GM21723 (cell line): ENCODE measurements around the gene SLC32A1.

Source experiments
- ATAC-seq: cut with Tn5 transposase; IDR thresholded peaks from one replicate; pipeline ENCODE4 v1.9.1; 2021; ENCODE audit warnings: mild to moderate bottlenecking, moderate library complexity; ENCODE audit not compliant: unreplicated experiment

The SLC32A1 gene, protein sequence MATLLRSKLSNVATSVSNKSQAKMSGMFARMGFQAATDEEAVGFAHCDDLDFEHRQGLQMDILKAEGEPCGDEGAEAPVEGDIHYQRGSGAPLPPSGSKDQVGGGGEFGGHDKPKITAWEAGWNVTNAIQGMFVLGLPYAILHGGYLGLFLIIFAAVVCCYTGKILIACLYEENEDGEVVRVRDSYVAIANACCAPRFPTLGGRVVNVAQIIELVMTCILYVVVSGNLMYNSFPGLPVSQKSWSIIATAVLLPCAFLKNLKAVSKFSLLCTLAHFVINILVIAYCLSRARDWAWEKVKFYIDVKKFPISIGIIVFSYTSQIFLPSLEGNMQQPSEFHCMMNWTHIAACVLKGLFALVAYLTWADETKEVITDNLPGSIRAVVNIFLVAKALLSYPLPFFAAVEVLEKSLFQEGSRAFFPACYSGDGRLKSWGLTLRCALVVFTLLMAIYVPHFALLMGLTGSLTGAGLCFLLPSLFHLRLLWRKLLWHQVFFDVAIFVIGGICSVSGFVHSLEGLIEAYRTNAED

GRCh38 chr20:38723848-38724625 is at the start of gene SLC32A1:
Gene SLC32A1 (plus strand): TSS chr20:38724486. CDS start chr20:38724725, 239 bp downstream.
- no peak for ATAC-seq

DNA sequence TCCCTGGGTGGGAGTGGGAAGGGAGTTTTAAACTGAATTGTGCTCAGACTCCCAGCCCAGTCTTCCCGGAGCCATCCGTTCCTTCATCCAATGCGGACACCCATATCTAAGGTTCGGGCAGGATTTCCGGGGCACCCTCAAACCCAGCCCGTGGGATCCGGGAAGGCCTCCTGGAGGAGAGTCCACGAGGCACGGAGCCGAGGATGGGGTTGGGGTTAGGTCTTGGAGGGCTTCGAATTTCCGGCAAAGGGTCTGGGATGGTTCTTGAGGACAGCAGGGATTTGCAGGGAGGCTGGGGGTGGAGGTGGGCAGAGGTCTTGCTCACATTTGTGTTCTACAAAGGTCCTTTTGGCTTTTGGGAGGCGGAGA is 49.5 kb upstream of the SLC32A1 start:
- no peak for ATAC-seq

GRCh38 chr20:38676576-38676975 is 47.7 kb upstream of the SLC32A1 start:
- ATAC-seq: no peak

- no peak for ATAC-seq
Measured at GRCh38 chr20:38680500-38681306, 43.6 kb upstream of the SLC32A1 start.

- ATAC-seq: no peak
Measured at GRCh38 chr20:38685271-38685670, 39.0 kb upstream of the SLC32A1 start.

GRCh38 chr20:38685853-38686473 is 38.3 kb upstream of the SLC32A1 start:
- ATAC-seq: no peak

- no peak for ATAC-seq
Measured at GRCh38 chr20:38692436-38693411, 31.6 kb upstream of the SLC32A1 start.

DNA sequence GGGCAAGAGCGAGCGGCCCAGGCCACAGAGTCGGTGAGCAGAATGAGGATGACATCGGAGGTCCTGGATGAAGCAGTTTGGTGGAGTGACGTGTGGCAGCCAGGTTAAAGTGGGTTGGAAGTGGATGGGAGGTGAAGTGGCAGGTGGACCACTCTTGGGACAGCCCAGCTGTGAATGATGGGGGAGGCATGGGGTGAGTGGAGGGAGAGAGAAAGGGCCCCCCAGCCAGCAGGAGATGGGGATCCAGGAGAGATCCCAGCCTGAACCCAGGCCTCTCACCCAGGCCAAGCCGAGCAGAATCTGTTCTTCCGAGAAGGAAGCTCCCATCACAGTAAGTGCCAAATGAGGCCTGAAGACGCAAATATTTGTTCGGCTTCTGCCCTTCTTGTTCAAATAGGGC is 27.0 kb upstream of the SLC32A1 start:
- no peak for ATAC-seq

- ATAC-seq: no peak
Measured at GRCh38 chr20:38698541-38698940, 25.7 kb upstream of the SLC32A1 start.

- ATAC-seq: no peak
Measured at GRCh38 chr20:38700141-38700540, 24.1 kb upstream of the SLC32A1 start.

DNA sequence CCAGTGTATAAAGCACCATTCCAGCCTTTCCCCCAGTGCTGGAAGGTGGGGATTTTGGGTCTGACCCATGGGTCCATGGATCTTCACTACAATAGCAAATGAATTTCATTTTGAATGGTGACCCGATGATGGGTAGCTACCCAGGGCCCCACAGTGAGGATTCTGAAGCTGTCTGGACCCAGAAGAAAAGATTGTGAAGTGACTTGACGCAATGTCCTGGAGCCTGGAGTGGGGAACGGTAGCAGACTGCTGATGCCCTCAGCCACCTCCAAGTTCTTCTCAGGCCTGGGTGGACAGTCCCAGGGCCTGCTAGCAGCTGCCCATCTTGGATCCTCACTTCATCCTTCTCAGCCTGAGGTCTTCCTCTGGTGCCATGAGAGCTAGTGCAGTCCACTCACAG is 23.4 kb upstream of the SLC32A1 start:
- no peak for ATAC-seq

- ATAC-seq: no peak
Measured at GRCh38 chr20:38703526-38703925, 20.8 kb upstream of the SLC32A1 start.

- no peak for ATAC-seq
Measured at GRCh38 chr20:38704136-38704535, 20.1 kb upstream of the SLC32A1 start.

DNA sequence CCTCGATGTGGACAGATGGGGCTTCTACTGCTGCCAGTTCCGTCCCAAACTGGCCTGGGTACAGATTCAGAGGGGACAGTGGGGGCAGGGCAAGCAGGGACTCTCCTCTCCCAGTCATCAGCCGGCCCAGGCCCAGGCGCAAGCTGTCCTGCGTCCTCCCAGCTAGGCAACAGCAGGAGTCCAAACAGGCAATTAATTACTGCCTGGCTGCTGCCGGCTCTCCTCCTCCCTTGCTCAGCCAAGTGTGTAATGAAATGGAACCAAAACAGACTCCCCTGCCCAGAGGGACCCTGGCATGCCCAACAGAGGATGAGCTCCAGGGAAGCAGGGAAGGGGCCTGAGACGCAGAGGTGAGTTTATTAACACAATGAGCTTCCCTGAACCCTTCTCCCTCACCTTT is 17.8 kb upstream of the SLC32A1 start:
- ATAC-seq: no peak

GRCh38 chr20:38714308-38714707 is 10.0 kb upstream of the SLC32A1 start:
- ATAC-seq: no peak

DNA sequence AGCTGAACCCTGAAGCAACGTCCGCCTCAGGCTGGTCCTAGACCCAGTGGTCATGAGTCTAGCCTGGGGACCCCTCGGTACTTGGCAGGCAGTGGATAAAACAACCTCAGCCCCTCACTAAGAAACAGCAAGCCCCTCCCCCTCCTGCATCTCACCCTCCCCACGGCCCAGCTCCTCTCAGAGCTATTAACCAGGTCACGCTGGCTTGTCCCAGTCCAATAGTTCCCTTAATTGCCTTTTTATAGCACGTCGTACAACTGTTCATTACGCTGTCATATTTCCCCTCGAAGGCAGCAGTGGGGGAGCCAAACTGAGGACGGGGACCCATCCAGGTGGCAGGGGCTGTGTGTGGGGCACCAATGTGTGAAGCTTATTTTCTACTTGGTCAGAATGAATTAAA is 8.6 kb upstream of the SLC32A1 start:
- ATAC-seq: no peak

DNA sequence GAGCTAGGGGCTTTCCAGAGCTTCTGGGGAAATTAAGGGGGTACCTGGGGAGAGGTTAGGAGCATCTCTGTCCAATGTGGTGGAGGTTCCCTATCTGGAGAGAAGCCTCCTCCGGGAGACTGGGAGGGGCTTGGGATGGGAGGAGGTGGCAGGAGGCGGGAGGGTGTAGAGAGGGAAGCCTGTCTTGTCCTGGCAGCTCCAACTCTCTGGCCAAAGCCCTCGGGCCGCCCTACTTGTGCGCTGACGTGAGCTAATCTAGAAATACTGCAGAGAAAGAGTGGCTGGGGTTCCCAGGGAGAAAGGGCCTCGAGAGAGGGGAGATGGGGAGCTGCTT is 1.6 kb upstream of the SLC32A1 start:
- ATAC-seq: no peak

GRCh38 chr20:38723017-38723847 is 1.1 kb upstream of the SLC32A1 start:
- ATAC-seq: no peak

- no peak for ATAC-seq
Measured at GRCh38 chr20:38724626-38725147, 401 bp downstream of the SLC32A1 start.
